ENCODE results near the gene CYFIP2. TPM values are rescaled to one million over a fixed set of nuclear protein-coding genes. Genes with fewer than 3 reads are reported as not detected.

Gene CYFIP2
- total RNA-seq, 1 donor from 2014 or later = 27.7 TPM

DNA sequence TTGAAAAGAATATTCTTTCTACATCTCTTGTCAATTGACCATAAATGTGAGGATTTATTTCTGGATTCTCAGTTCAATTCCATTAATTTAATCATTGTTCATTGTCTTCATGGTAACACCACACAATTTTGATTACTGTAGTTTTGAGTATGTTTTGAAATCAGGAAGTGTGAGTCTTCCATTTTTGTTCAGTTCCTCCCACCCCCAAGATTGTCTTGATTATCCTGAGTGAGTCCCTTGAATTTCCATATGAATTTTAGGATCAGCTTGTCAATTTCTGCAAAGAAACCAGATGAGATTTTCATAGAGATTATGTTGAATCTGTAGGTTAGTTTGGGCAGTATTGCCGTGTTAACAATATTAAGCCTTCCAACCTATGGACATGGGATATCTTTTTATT is 9.5 kb downstream of the CYFIP2 start:
- no peaks in the 10 kb centered on the region for H3K4me1 ChIP-seq
- TF ChIP-seq POLR2AphosphoS5 (IDR thresholded peaks at IDR 0.05; ENCODE audit: insufficient read depth in 1 of 2, low read depth in 1 of 2) = no peak
- TF ChIP-seq POLR2A (IDR thresholded peaks at IDR 0.05) = no peak
- TF ChIP-seq, protein P1, sequence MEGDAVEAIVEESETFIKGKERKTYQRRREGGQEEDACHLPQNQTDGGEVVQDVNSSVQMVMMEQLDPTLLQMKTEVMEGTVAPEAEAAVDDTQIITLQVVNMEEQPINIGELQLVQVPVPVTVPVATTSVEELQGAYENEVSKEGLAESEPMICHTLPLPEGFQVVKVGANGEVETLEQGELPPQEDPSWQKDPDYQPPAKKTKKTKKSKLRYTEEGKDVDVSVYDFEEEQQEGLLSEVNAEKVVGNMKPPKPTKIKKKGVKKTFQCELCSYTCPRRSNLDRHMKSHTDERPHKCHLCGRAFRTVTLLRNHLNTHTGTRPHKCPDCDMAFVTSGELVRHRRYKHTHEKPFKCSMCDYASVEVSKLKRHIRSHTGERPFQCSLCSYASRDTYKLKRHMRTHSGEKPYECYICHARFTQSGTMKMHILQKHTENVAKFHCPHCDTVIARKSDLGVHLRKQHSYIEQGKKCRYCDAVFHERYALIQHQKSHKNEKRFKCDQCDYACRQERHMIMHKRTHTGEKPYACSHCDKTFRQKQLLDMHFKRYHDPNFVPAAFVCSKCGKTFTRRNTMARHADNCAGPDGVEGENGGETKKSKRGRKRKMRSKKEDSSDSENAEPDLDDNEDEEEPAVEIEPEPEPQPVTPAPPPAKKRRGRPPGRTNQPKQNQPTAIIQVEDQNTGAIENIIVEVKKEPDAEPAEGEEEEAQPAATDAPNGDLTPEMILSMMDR (IDR thresholded peaks at IDR 0.05) = no peak
- DNase-seq (ENCODE audit: extremely low spot score in 2 of 2) = no peak
- H3K36me3 ChIP-seq = no peaks in the 10 kb centered on the region
- no peak overlapping the region for H3K4me3 ChIP-seq
- no peaks in the 10 kb centered on the region for H3K9me3 ChIP-seq
- H3K27me3 ChIP-seq = no peaks in the 10 kb centered on the region
- intact Hi-C loops (cut with DNase I) = no loop called here
- no peak overlapping the region for H3K27ac ChIP-seq

DNA sequence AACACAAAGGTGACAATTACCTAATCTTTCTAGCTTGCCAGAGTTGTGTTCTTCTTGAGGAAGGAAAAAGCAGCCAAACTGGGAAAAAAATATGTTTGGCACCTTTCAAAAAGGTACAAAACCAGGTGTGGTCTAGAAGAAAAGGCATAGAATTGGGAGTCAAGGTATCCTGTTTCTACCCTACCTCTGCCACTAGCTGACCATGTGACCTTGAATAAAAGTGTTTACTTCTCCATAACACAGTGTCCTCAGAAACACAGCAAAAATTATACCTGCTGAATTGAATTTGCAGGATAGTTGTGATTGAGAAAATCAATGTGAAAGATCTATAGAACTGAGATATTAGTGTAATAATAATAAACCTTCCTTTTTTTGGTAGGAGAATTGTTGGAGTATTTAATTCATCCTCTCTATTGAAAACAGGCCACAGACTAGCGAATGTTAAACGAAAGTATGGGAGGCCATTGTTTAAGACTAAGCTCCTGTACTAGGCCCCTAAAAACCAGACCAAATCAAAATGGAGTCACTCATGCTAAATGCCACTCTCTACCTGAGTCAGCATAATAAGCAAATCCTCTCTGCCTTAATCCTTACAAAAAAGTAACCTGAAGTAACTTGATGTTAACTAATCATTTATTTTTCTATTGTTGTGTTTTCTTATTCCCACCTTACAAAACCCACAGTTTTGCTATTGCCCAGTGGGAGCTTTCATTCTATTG is 12.6 kb downstream of the CYFIP2 start:
- intact Hi-C loops (cut with DNase I) = no loop called here
- Histone ChIP-seq H3K36me3 (no peaks in the 10 kb centered on the region), H3K27ac (no peak overlapping the region), H3K4me1 (no peaks in the 10 kb centered on the region), H3K9me3 (no peaks in the 10 kb centered on the region), H3K27me3 (no peaks in the 10 kb centered on the region), H3K4me3 (no peak overlapping the region)
- DNase-seq (ENCODE audit: extremely low spot score in 2 of 2) = no peak
- TF ChIP-seq, protein P1 (IDR thresholded peaks at IDR 0.05) = no peak
- TF ChIP-seq POLR2A (IDR thresholded peaks at IDR 0.05) = no peak
- no peak for TF ChIP-seq POLR2AphosphoS5 (IDR thresholded peaks at IDR 0.05; ENCODE audit: insufficient read depth in 1 of 2, low read depth in 1 of 2)

DNA sequence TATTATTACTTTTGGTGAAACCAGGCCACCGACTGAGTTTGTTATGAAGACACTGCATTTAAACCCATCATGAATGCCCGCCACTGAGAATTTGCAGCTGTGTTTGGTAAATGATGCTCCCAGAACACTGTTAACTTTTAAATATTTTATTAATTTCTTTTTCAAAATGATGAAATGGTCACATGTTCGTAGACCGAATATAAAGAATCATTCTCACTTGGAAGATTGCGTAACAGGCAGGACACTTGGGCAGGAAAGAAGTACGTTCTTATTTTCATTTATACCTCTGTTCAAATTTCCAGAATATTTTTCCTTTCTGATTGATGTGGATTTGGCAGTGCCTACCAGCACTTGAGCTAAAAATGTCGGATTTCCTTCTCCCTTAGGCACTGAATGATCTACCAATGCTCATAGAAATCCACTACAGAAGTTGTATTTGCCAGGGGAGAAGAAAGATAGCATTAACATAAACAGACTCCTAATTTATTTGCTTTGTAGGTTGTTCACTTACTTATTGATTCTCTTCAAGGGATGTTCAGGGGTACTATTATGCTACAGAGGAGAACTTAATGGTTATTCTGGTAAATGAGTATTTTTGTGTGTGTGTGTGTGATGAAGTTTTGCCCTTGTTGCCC is 13.8 kb downstream of the CYFIP2 start:
- DNase-seq (ENCODE audit: extremely low spot score in 2 of 2) = no peak
- Histone ChIP-seq H3K9me3 (no peaks in the 10 kb centered on the region), H3K36me3 (no peaks in the 10 kb centered on the region), H3K27me3 (no peaks in the 10 kb centered on the region), H3K4me3 (no peak overlapping the region), H3K27ac (no peak overlapping the region), H3K4me1 (no peaks in the 10 kb centered on the region)
- TF ChIP-seq, protein P1 (IDR thresholded peaks at IDR 0.05) = no peak
- no peak for TF ChIP-seq POLR2A (IDR thresholded peaks at IDR 0.05)
- no peak for TF ChIP-seq POLR2AphosphoS5 (IDR thresholded peaks at IDR 0.05; ENCODE audit: insufficient read depth in 1 of 2, low read depth in 1 of 2)
- intact Hi-C loops (cut with DNase I) = no loop called here

DNA sequence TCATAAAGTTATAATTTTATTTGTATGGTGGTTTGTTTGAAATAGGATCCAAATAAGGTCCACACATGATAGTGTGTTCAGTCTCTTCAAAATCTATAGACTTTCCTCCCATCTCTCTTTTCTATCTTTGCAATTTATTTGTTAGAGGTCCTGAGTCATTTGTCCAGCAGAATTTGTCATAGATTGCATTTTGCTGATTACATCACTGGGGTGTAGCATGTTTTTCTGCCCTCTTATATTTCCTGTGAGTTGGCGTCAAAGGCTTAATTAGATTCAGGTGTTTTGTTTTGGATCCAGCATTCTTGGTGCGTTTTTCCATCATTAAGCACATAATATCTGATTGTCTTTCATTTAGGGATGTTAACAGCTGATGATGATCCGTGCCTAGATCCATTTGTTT is 15.0 kb downstream of the CYFIP2 start:
- H3K36me3 ChIP-seq = no peaks in the 10 kb centered on the region
- DNase-seq (ENCODE audit: extremely low spot score in 2 of 2) = no peak
- no peaks in the 10 kb centered on the region for H3K27me3 ChIP-seq
- no peaks in the 10 kb centered on the region for H3K4me1 ChIP-seq
- intact Hi-C loops (cut with DNase I) = no loop called here
- no peaks in the 10 kb centered on the region for H3K9me3 ChIP-seq
- H3K4me3 ChIP-seq = no peak overlapping the region
- no peak overlapping the region for H3K27ac ChIP-seq
- TF ChIP-seq POLR2A (IDR thresholded peaks at IDR 0.05) (no peak), POLR2AphosphoS5 (IDR thresholded peaks at IDR 0.05; ENCODE audit: insufficient read depth in 1 of 2, low read depth in 1 of 2) (no peak)
- TF ChIP-seq, protein P1 (IDR thresholded peaks at IDR 0.05) = no peak

DNA sequence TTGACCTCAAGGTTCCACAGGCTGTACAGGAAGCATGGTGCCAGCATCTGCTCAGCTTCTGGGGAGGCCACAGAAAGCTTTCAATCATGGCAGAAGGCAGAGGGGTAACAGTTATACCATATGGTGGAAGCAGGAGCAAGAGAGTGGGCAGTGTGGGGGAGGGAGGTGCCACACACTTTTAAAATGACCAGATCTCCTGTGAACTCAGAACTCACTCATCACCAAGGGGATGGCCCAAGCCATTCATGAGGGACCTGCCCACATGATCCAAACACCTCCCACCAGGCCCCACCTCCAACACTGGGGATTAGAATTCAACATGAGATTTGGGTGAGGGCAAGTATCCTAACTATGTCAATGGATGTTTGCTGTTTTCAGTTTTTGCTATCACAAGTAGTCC is 16.2 kb downstream of the CYFIP2 start:
- intact Hi-C loops (cut with DNase I) = no loop called here
- H3K4me3 ChIP-seq = no peak overlapping the region
- DNase-seq (ENCODE audit: extremely low spot score in 2 of 2) = no peak
- H3K4me1 ChIP-seq = no peaks in the 10 kb centered on the region
- H3K27me3 ChIP-seq = no peaks in the 10 kb centered on the region
- no peaks in the 10 kb centered on the region for H3K36me3 ChIP-seq
- no peaks in the 10 kb centered on the region for H3K9me3 ChIP-seq
- TF ChIP-seq, protein P1 (IDR thresholded peaks at IDR 0.05) = no peak
- no peak overlapping the region for H3K27ac ChIP-seq
